Measurements from ENCODE around the gene GZMB.
"Not testable (repeated sequence)": the region's sequence is repeated elsewhere in the genome, so short reads cannot be mapped to it uniquely, and the experiment has no call there.

Gene GZMB

DNA sequence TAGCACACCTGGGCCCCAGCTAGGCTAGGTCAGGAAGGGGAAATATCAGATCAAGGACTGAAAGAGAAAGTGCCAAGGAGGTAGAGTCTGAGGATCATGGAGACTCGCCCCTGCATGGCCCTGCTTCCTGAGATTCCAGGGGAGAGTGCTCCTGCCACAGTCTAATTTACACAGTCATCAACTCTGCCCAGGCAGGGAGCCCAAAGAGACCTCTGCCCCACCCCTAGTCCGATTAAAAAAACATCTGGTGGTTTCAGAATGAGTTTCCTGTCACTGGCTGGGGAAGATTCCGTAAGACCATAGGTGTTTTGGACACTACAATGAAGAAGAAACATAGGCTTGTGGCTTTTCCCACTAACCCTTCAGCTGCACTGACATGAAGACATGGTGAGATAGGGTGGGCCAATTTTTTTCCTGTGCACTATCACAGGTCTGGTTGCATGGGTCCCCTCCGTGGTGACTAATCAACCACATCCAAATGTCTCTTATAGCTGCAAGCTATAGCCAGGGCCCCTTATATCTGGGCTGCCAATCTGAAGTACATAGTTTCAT is 31.5 kb upstream of the GZMB start:
- Histone ChIP-seq H3K36me3 (ENCODE audit: insufficient read depth, low read length) (no peaks in the 10 kb centered on the region), H3K4me3 (ENCODE audit: low read depth in 1 of 2, low read length in 2 of 2) (no peak overlapping the region), H3K9me3 (ENCODE audit: low read length) (no peaks in the 10 kb centered on the region), H3K27me3 (ENCODE audit: control insufficient read depth in 1 of 2, insufficient read depth in 2 of 2, low read length in 2 of 2) (no peaks in the 10 kb centered on the region), H3K27ac (ENCODE audit: low read depth, low read length) (no peak overlapping the region), H3K4me1 (ENCODE audit: insufficient read depth, low read length) (no peaks in the 10 kb centered on the region), H3K9ac (ENCODE audit: low read length) (no peak overlapping the region)

GRCh38 chr14:24664366-24664765 is 30.4 kb upstream of the GZMB start:
- H3K4me3 ChIP-seq (ENCODE audit: low read depth in 1 of 2, low read length in 2 of 2): no peak overlapping the region
- no peak overlapping the region for H3K9ac ChIP-seq (ENCODE audit: low read length)
- no peaks in the 10 kb centered on the region for H3K9me3 ChIP-seq (ENCODE audit: low read length)
- H3K4me1 ChIP-seq (ENCODE audit: insufficient read depth, low read length): no peaks in the 10 kb centered on the region
- H3K27me3 ChIP-seq (ENCODE audit: control insufficient read depth in 1 of 2, insufficient read depth in 2 of 2, low read length in 2 of 2): no peaks in the 10 kb centered on the region
- H3K36me3 ChIP-seq (ENCODE audit: insufficient read depth, low read length): no peaks in the 10 kb centered on the region
- H3K27ac ChIP-seq (ENCODE audit: low read depth, low read length): no peak overlapping the region

GRCh38 chr14:24662753-24663152 is 28.8 kb upstream of the GZMB start:
- Histone ChIP-seq H3K27me3 (ENCODE audit: control insufficient read depth in 1 of 2, insufficient read depth in 2 of 2, low read length in 2 of 2) (no peaks in the 10 kb centered on the region), H3K4me1 (ENCODE audit: insufficient read depth, low read length) (no peaks in the 10 kb centered on the region), H3K27ac (ENCODE audit: low read depth, low read length) (no peak overlapping the region), H3K9me3 (ENCODE audit: low read length) (no peaks in the 10 kb centered on the region), H3K9ac (ENCODE audit: low read length) (no peak overlapping the region), H3K36me3 (ENCODE audit: insufficient read depth, low read length) (no peaks in the 10 kb centered on the region), H3K4me3 (ENCODE audit: low read depth in 1 of 2, low read length in 2 of 2) (no peak overlapping the region)

- Histone ChIP-seq H3K4me3 (ENCODE audit: low read depth in 1 of 2, low read length in 2 of 2) (no peak overlapping the region), H3K36me3 (ENCODE audit: insufficient read depth, low read length) (no peaks in the 10 kb centered on the region), H3K27me3 (ENCODE audit: control insufficient read depth in 1 of 2, insufficient read depth in 2 of 2, low read length in 2 of 2) (no peaks in the 10 kb centered on the region), H3K27ac (ENCODE audit: low read depth, low read length) (no peak overlapping the region), H3K9ac (ENCODE audit: low read length) (no peak overlapping the region), H3K9me3 (ENCODE audit: low read length) (no peaks in the 10 kb centered on the region), H3K4me1 (ENCODE audit: insufficient read depth, low read length) (no peaks in the 10 kb centered on the region)
Measured at GRCh38 chr14:24659916-24660570, 26.1 kb upstream of the GZMB start.

GRCh38 chr14:24648361-24648760 is 14.4 kb upstream of the GZMB start:
- H3K27me3 ChIP-seq (ENCODE audit: control insufficient read depth in 1 of 2, insufficient read depth in 2 of 2, low read length in 2 of 2); H3K36me3 ChIP-seq (ENCODE audit: insufficient read depth, low read length); H3K27ac ChIP-seq (ENCODE audit: low read depth, low read length); H3K9me3 ChIP-seq (ENCODE audit: low read length); H3K9ac ChIP-seq (ENCODE audit: low read length); H3K4me3 ChIP-seq (ENCODE audit: low read depth in 1 of 2, low read length in 2 of 2); H3K4me1 ChIP-seq (ENCODE audit: insufficient read depth, low read length): not testable (repeated sequence)

GRCh38 chr14:24639905-24640304 is 5.9 kb upstream of the GZMB start:
- Histone ChIP-seq H3K4me3 (ENCODE audit: low read depth in 1 of 2, low read length in 2 of 2) (no peak overlapping the region), H3K9ac (ENCODE audit: low read length) (no peak overlapping the region), H3K36me3 (ENCODE audit: insufficient read depth, low read length) (no peaks in the 10 kb centered on the region), H3K27ac (ENCODE audit: low read depth, low read length) (no peak overlapping the region), H3K27me3 (ENCODE audit: control insufficient read depth in 1 of 2, insufficient read depth in 2 of 2, low read length in 2 of 2) (no peaks in the 10 kb centered on the region), H3K4me1 (ENCODE audit: insufficient read depth, low read length) (no peaks in the 10 kb centered on the region), H3K9me3 (ENCODE audit: low read length) (no peaks in the 10 kb centered on the region)

- no peaks in the 10 kb centered on the region for H3K4me1 ChIP-seq (ENCODE audit: insufficient read depth, low read length)
- H3K9ac ChIP-seq (ENCODE audit: low read length): no peak overlapping the region
- no peaks in the 10 kb centered on the region for H3K27me3 ChIP-seq (ENCODE audit: control insufficient read depth in 1 of 2, insufficient read depth in 2 of 2, low read length in 2 of 2)
- no peaks in the 10 kb centered on the region for H3K9me3 ChIP-seq (ENCODE audit: low read length)
- no peaks in the 10 kb centered on the region for H3K36me3 ChIP-seq (ENCODE audit: insufficient read depth, low read length)
- no peak overlapping the region for H3K27ac ChIP-seq (ENCODE audit: low read depth, low read length)
- no peak overlapping the region for H3K4me3 ChIP-seq (ENCODE audit: low read depth in 1 of 2, low read length in 2 of 2)
Measured at GRCh38 chr14:24639270-24639669, 5.3 kb upstream of the GZMB start.

DNA sequence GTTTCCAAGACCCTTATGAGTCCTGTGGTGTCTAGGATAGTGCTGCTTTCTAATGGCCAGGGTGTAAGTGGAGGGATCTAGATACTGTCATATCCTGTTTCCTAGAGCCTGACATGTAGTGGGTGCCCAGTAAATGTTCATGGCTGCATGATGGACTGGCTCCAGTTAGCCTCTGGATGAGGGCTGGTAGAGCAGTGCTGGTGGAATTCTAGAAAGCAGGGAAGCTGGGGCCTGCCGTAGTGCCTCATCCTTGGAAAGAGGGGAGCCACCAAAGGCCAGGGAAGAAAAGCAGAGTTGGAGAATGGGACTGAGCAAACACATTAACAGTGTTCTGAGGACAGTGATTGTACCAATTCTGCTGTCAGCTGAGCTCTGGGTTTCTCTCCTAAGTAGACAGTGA is 637 bp downstream of the GZMB start:
- H3K27ac ChIP-seq (ENCODE audit: low read depth, low read length): no peak overlapping the region
- H3K36me3 ChIP-seq (ENCODE audit: insufficient read depth, low read length): no peaks in the 10 kb centered on the region
- no peaks in the 10 kb centered on the region for H3K9me3 ChIP-seq (ENCODE audit: low read length)
- no peak overlapping the region for H3K4me3 ChIP-seq (ENCODE audit: low read depth in 1 of 2, low read length in 2 of 2)
- no peaks in the 10 kb centered on the region for H3K4me1 ChIP-seq (ENCODE audit: insufficient read depth, low read length)
- no peak overlapping the region for H3K9ac ChIP-seq (ENCODE audit: low read length)
- H3K27me3 ChIP-seq (ENCODE audit: control insufficient read depth in 1 of 2, insufficient read depth in 2 of 2, low read length in 2 of 2): no peaks in the 10 kb centered on the region

- H3K36me3 ChIP-seq (ENCODE audit: insufficient read depth, low read length): no peaks in the 10 kb centered on the region
- H3K27ac ChIP-seq (ENCODE audit: low read depth, low read length): no peak overlapping the region
- no peak overlapping the region for H3K4me3 ChIP-seq (ENCODE audit: low read depth in 1 of 2, low read length in 2 of 2)
- H3K9ac ChIP-seq (ENCODE audit: low read length): no peak overlapping the region
- no peaks in the 10 kb centered on the region for H3K4me1 ChIP-seq (ENCODE audit: insufficient read depth, low read length)
- no peaks in the 10 kb centered on the region for H3K27me3 ChIP-seq (ENCODE audit: control insufficient read depth in 1 of 2, insufficient read depth in 2 of 2, low read length in 2 of 2)
- H3K9me3 ChIP-seq (ENCODE audit: low read length): no peaks in the 10 kb centered on the region
Measured at GRCh38 chr14:24632761-24633160, 1.2 kb downstream of the GZMB start.

DNA sequence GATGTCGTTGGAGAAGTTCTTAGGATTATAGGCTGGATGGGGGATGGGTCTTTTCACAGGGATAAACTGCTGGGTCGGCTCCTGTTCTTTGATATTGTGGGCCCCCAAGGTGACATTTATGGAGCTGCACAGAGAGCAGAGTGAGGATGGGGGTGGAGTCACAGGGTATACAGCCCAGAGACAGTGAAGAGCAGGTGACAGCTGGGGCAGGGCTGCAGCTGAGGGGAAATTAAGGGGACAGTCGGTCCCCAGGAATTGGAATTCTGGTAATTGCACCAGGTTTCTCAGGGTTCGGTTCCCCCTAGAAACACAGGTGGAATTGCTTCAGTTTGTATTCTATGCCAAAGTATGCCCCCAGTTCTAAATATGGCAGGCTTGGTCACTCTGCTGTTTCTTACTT is 1.7 kb downstream of the GZMB start:
- Histone ChIP-seq H3K27me3 (ENCODE audit: control insufficient read depth in 1 of 2, insufficient read depth in 2 of 2, low read length in 2 of 2) (no peaks in the 10 kb centered on the region), H3K4me3 (ENCODE audit: low read depth in 1 of 2, low read length in 2 of 2) (no peak overlapping the region), H3K4me1 (ENCODE audit: insufficient read depth, low read length) (no peaks in the 10 kb centered on the region), H3K36me3 (ENCODE audit: insufficient read depth, low read length) (no peaks in the 10 kb centered on the region), H3K27ac (ENCODE audit: low read depth, low read length) (no peak overlapping the region), H3K9ac (ENCODE audit: low read length) (no peak overlapping the region), H3K9me3 (ENCODE audit: low read length) (no peaks in the 10 kb centered on the region)

- Histone ChIP-seq H3K9ac (ENCODE audit: low read length) (no peak overlapping the region), H3K4me3 (ENCODE audit: low read depth in 1 of 2, low read length in 2 of 2) (no peak overlapping the region), H3K27me3 (ENCODE audit: control insufficient read depth in 1 of 2, insufficient read depth in 2 of 2, low read length in 2 of 2) (no peaks in the 10 kb centered on the region)
Measured at GRCh38 chr14:24631749-24632335, 2.1 kb downstream of the GZMB start.

More at GRCh38 chr14:24631749-24632335, 2.1 kb downstream of the GZMB start:
- Histone ChIP-seq H3K9me3 (ENCODE audit: low read length) (no peaks in the 10 kb centered on the region), H3K36me3 (ENCODE audit: insufficient read depth, low read length) (no peaks in the 10 kb centered on the region), H3K27ac (ENCODE audit: low read depth, low read length) (no peak overlapping the region), H3K4me1 (ENCODE audit: insufficient read depth, low read length) (no peaks in the 10 kb centered on the region)

Data from muscle layer of colon (tissue), 2 donors.